Transverse colon (tissue), 4 donors: ENCODE results near the gene TGIF2.

ENCODE experiments used
- CTCF ChIP-seq, 5 experiments: fragments of 200-600 bp in 3 of 5; fragments of 450-650 bp in 2 of 5; sonication (generic) in 3 of 5; IDR thresholded peaks; 1 replicate in 2 of 5; 2 replicates in 3 of 5; pipeline ENCODE4 v1.5.1; 2016 to 2017; ENCODE audit warnings: antibody characterized with exemption in 5 of 5, inconsistent platforms in 3 of 5, mild to moderate bottlenecking in 2 of 5, moderate library complexity in 1 of 5
- EP300 ChIP-seq: sonication (generic); formaldehyde crosslinking; IDR thresholded peaks from one replicate; pipeline ENCODE4 v1.6.1; 2017; ENCODE audit warnings: antibody characterized with exemption, low read depth
- POLR2AphosphoS5 ChIP-seq, 3 donors: sonication (generic); formaldehyde crosslinking; IDR thresholded peaks; one replicate each; pipeline ENCODE4 v1.6.1; 2016; ENCODE audit warnings: antibody characterized with exemption in 3 of 3

- no peak for TF ChIP-seq CTCF (IDR thresholded peaks at IDR 0.05)
- no peak for TF ChIP-seq POLR2AphosphoS5 (IDR thresholded peaks at IDR 0.05)
- TF ChIP-seq EP300, result no peak
Observed at GRCh38 chr20:36571564-36572504, 1.6 kb upstream of the TGIF2 start.
